Uterus (tissue), 2 donors: ENCODE data around the gene SIAH2.

Source experiments
- POLR2A ChIP-seq, 2 donors: fragments of 450-650 bp; IDR thresholded peaks; one replicate each; pipeline ENCODE4 v1.6.1; 2016; ENCODE audit warnings: antibody characterized with exemption in 2 of 2, mild to moderate bottlenecking in 1 of 2, moderate library complexity in 1 of 2
- TF ChIP-seq, protein P1 (sequence below), 4 experiments: fragments of 200-600 bp in 2 of 4; fragments of 450-650 bp in 2 of 4; sonication (generic) in 2 of 4; IDR thresholded peaks; one replicate each; pipeline ENCODE4 v1.5.1; 2016 to 2019; ENCODE audit warnings: antibody characterized with exemption in 4 of 4, mild to moderate bottlenecking in 2 of 4, moderate library complexity in 1 of 4

- TF ChIP-seq POLR2A (IDR thresholded peaks at IDR 0.05), result no peak
- TF ChIP-seq, protein P1, sequence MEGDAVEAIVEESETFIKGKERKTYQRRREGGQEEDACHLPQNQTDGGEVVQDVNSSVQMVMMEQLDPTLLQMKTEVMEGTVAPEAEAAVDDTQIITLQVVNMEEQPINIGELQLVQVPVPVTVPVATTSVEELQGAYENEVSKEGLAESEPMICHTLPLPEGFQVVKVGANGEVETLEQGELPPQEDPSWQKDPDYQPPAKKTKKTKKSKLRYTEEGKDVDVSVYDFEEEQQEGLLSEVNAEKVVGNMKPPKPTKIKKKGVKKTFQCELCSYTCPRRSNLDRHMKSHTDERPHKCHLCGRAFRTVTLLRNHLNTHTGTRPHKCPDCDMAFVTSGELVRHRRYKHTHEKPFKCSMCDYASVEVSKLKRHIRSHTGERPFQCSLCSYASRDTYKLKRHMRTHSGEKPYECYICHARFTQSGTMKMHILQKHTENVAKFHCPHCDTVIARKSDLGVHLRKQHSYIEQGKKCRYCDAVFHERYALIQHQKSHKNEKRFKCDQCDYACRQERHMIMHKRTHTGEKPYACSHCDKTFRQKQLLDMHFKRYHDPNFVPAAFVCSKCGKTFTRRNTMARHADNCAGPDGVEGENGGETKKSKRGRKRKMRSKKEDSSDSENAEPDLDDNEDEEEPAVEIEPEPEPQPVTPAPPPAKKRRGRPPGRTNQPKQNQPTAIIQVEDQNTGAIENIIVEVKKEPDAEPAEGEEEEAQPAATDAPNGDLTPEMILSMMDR (IDR thresholded peaks at IDR 0.05), result no peak
These were observed 19.5 kb downstream of the SIAH2 start for GRCh38 chr3:150743508-150743907.
